G401 (cell line): ENCODE results near the gene PRKACB. TPM values are rescaled to one million over a fixed set of nuclear protein-coding genes. Genes with fewer than 3 reads are reported as not detected.
"Not testable (repeated sequence)": the region's sequence is repeated elsewhere in the genome, so short reads cannot be mapped to it uniquely, and the experiment has no call there.

Experiments
- DNase-seq: peaks from one replicate; pipeline ENCODE4 v3.0.0-alpha.2; 2015; ENCODE audit warnings: low spot score
- in situ Hi-C: cut with HindIII; loops from 2 replicates; pipeline ENCODE4 v1.10.0; 2016; ENCODE audit warnings: low sequenced_read_pairs, mixed read lengths
- total RNA-seq: library from RNA; depleted of rRNA; stranded (reverse); fragments of >200 nt; shearing (Covaris generic); gene quantifications from 2 replicates; pipeline ENCODE4 v1.2.3, GENCODE V29; 2014

The PRKACB gene
- total RNA-seq, 1 experiment from 2014 or later: 15.5 TPM

GRCh38 chr1:84259376-84259775, 115.3 kb downstream of the PRKACB start:
- in situ Hi-C loops: no loop called here
- no peak for DNase-seq

- no peak for DNase-seq
- in situ Hi-C loops: loop anchor here (10.0 kb wide), 1 partner anchor 495 kb away; no protein-coding TSS in a partner anchor
Measured at GRCh38 chr1:84259989-84260388, 115.9 kb downstream of the PRKACB start.

GRCh38 chr1:84260852-84261518, 116.9 kb downstream of the PRKACB start:
- in situ Hi-C loops: loop anchor here (10.0 kb wide), 1 partner anchor 494 kb away; no protein-coding TSS in a partner anchor

GRCh38 chr1:84264961-84265360, 120.9 kb downstream of the PRKACB start:
- in situ Hi-C loops: loop anchor here (10.0 kb wide), 1 partner anchor 490 kb away; no protein-coding TSS in a partner anchor
- no peak for DNase-seq

More at GRCh38 chr1:84260852-84261518, 116.9 kb downstream of the PRKACB start:
- no peak for DNase-seq

- in situ Hi-C loops: loop anchor here (10.0 kb wide), 1 partner anchor 489 kb away; no protein-coding TSS in a partner anchor
Measured at GRCh38 chr1:84265867-84266266, 121.8 kb downstream of the PRKACB start.

GRCh38 chr1:84266748-84267147, 122.7 kb downstream of the PRKACB start:
- no peak for DNase-seq
- in situ Hi-C loops: loop anchor here (10.0 kb wide), 1 partner anchor 488 kb away; no protein-coding TSS in a partner anchor

More at GRCh38 chr1:84265867-84266266, 121.8 kb downstream of the PRKACB start:
- DNase-seq: no peak

GRCh38 chr1:84267476-84267875, 123.4 kb downstream of the PRKACB start:
- DNase-seq: no peak
- in situ Hi-C loops: loop anchor here (10.0 kb wide), 1 partner anchor 487 kb away; no protein-coding TSS in a partner anchor

- in situ Hi-C loops: loop anchor here (10.0 kb wide), 1 partner anchor 486 kb away; no protein-coding TSS in a partner anchor
- no peak for DNase-seq
Measured at GRCh38 chr1:84268346-84268745, 124.3 kb downstream of the PRKACB start.

GRCh38 chr1:84269306-84269705, 125.2 kb downstream of the PRKACB start:
- in situ Hi-C loops: loop anchor here (10.0 kb wide), 1 partner anchor 485 kb away; no protein-coding TSS in a partner anchor
- no peak for DNase-seq

- no peak for DNase-seq
- in situ Hi-C loops: no loop called here
Measured at GRCh38 chr1:84271441-84272151, 127.5 kb downstream of the PRKACB start.

- in situ Hi-C loops: no loop called here
- no peak for DNase-seq
Measured at GRCh38 chr1:84272401-84272800, 128.3 kb downstream of the PRKACB start.

- in situ Hi-C loops: no loop called here
- DNase-seq: no peak
Measured at GRCh38 chr1:84277343-84278059, 133.4 kb downstream of the PRKACB start.

GRCh38 chr1:84278905-84279304, 134.8 kb downstream of the PRKACB start:
- DNase-seq: no peak
- in situ Hi-C loops: no loop called here

GRCh38 chr1:84280912-84281311, 136.8 kb downstream of the PRKACB start:
- no peak for DNase-seq
- in situ Hi-C loops: no loop called here

- no peak for DNase-seq
- in situ Hi-C loops: no loop called here
Measured at GRCh38 chr1:84282780-84283333, 138.8 kb downstream of the PRKACB start.

GRCh38 chr1:84283381-84283780, 139.3 kb downstream of the PRKACB start:
- no peak for DNase-seq
- in situ Hi-C loops: no loop called here

- in situ Hi-C loops: no loop called here
- no peak for DNase-seq
Measured at GRCh38 chr1:84286071-84286470, 142.0 kb downstream of the PRKACB start.

GRCh38 chr1:84287389-84287788, 143.3 kb downstream of the PRKACB start:
- in situ Hi-C loops, DNase-seq: not testable (repeated sequence)
